WTC11 (cell line): ENCODE results near the gene OR5AU1. TPM values are rescaled to one million over a fixed set of nuclear protein-coding genes. Genes with fewer than 3 reads are reported as not detected.
A peak's percentile ranks its signal among the peaks of the same experiment; 100 is the strongest.

ENCODE experiments used
- ATAC-seq: fragments of 200-7000 bp; cut with Tn5 transposase; 2 replicates; pipeline ENCODE4 v1.10.0; 2021; ENCODE audit warnings: mild to moderate bottlenecking, moderate library complexity
- CTCF ChIA-PET: fragments of 300-600 bp; sonication (Branson Sonifier 250); formaldehyde crosslinking; loops from one replicate; lab custom pipeline; 2021; ENCODE audit warnings: antibody characterized with exemption; lab: Charles Lee
- POLR2A ChIA-PET: fragments of 350-600 bp; sonication (Branson Sonifier 250); formaldehyde crosslinking; loops from one replicate; lab custom pipeline; 2021; ENCODE audit warnings: antibody characterized with exemption; lab: Charles Lee
- DNase-seq: peaks from one replicate; pipeline ENCODE4 v3.0.0; 2021; ENCODE audit warnings: low spot score
- H3K27ac Mint-ChIP-seq: 2 replicates; pipeline ENCODE4 v1.8.0; 2021; ENCODE audit warnings: mixed read lengths
- H3K27me3 Mint-ChIP-seq: 2 replicates; pipeline ENCODE4 v1.8.0; 2021; ENCODE audit warnings: low read depth, mild to moderate bottlenecking, moderate library complexity, mixed read lengths
- H3K36me3 Mint-ChIP-seq: 2 replicates; pipeline ENCODE4 v1.8.0; 2021; ENCODE audit warnings: mixed read lengths
- H3K4me1 Mint-ChIP-seq: 2 replicates; pipeline ENCODE4 v1.8.0; 2022; ENCODE audit warnings: mixed read lengths
- H3K4me3 Mint-ChIP-seq: 2 replicates; pipeline ENCODE4 v1.8.0; 2021; ENCODE audit warnings: mild to moderate bottlenecking, moderate library complexity, mixed read lengths
- H3K9me3 Mint-ChIP-seq: 2 replicates; pipeline ENCODE4 v1.8.0; 2021; ENCODE audit warnings: mixed read lengths
- FOXJ3 ChIP-seq: sonication (generic); formaldehyde crosslinking; IDR thresholded peaks from 2 replicates; pipeline ENCODE4 v1.9.0; 2021; ENCODE audit warnings: missing genetic modification reagents, mild to moderate bottlenecking, borderline replicate concordance
- MYBL2 ChIP-seq: sonication (generic); formaldehyde crosslinking; IDR thresholded peaks from 2 replicates; pipeline ENCODE4 v1.8.1; 2023; ENCODE audit warnings: mild to moderate bottlenecking, moderate library complexity, missing genetic modification reagents
- PRRX2 ChIP-seq: fragments of 250-450 bp; sonication (Bioruptor Pico); IDR thresholded peaks from 2 replicates; pipeline ENCODE4 v1.8.0; 2021; ENCODE audit warnings: mild to moderate bottlenecking
- SMAD3 ChIP-seq: sonication (generic); formaldehyde crosslinking; IDR thresholded peaks from 2 replicates; pipeline ENCODE4 v1.8.0; 2022; ENCODE audit warnings: missing genetic modification reagents, mild to moderate bottlenecking, borderline replicate concordance
- ZBTB21 ChIP-seq: sonication (generic); formaldehyde crosslinking; IDR thresholded peaks from 2 replicates; pipeline ENCODE4 v1.8.1; 2023; ENCODE audit warnings: mild to moderate bottlenecking, missing genetic modification reagents, borderline replicate concordance
- ZNF317 ChIP-seq: sonication (generic); formaldehyde crosslinking; IDR thresholded peaks from 2 replicates; pipeline ENCODE4 v1.8.1; 2023; ENCODE audit warnings: low read depth, mild to moderate bottlenecking, moderate library complexity, missing genetic modification reagents, borderline replicate concordance
- ZNF416 ChIP-seq: fragments of 250-450 bp; sonication (Bioruptor Pico); IDR thresholded peaks from 2 replicates; pipeline ENCODE4 v1.9.0; 2021; ENCODE audit warnings: mild to moderate bottlenecking, inconsistent platforms
- total RNA-seq: library from RNA; stranded (reverse); gene quantifications from 3 replicates; pipeline ENCODE4 v1.2.3, GENCODE V29; 2021
- TF ChIP-seq, protein P1 (sequence below): sonication (generic); formaldehyde crosslinking; IDR thresholded peaks from 2 replicates; pipeline ENCODE4 v1.8.1; 2023; ENCODE audit warnings: mild to moderate bottlenecking, missing genetic modification reagents, borderline replicate concordance
- TF ChIP-seq, protein P2 (sequence below): sonication (generic); formaldehyde crosslinking; conservative IDR thresholded peaks from 2 replicates; pipeline ENCODE4 v1.8.1; 2023; ENCODE audit warnings: mild to moderate bottlenecking, low read depth, missing genetic modification reagents, moderate library complexity
- TF ChIP-seq, protein P3 (sequence below): sonication (generic); formaldehyde crosslinking; IDR thresholded peaks from 2 replicates; pipeline ENCODE4 v1.8.0; 2023; ENCODE audit warnings: mild to moderate bottlenecking, missing genetic modification reagents
- TF ChIP-seq, protein P4 (sequence below): sonication (generic); formaldehyde crosslinking; IDR thresholded peaks from 2 replicates; pipeline ENCODE4 v1.8.1; 2022; ENCODE audit warnings: low read depth, missing genetic modification reagents, borderline replicate concordance
- TF ChIP-seq, protein P5 (sequence below): sonication (generic); formaldehyde crosslinking; IDR thresholded peaks from 2 replicates; pipeline ENCODE4 v1.8.1; 2022; ENCODE audit warnings: mild to moderate bottlenecking, moderate library complexity, missing genetic modification reagents
- TF ChIP-seq, protein P6 (sequence below): fragments of 200-600 bp; IDR thresholded peaks from 2 replicates; pipeline ENCODE4 v1.8.0; 2022; ENCODE audit warnings: antibody characterized with exemption

The OR5AU1 gene
- total RNA-seq, 1 experiment from 2014 or later: not detected

DNA sequence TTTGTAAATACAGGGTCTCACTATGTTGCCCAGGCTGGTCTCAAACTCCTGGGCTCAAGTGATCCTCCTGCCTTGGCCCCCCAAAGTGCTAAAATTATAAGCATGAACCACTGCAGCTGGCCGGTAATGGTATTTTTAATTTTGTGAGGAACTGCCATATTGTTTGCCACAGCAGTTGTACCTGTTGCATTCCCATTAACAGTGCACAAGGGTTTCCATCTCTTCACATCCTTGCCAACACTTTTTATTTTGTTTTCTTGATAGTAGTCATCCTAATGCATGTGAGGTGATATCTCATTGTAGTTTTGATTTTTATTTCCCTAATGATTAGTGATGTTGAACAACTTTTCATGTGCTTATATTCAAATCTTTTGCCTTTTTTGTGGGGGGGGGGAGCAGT, 13.5 kb downstream of the OR5AU1 start:
- no peaks in the 10 kb centered on the region for H3K4me1 Mint-ChIP-seq
- no peak overlapping the region for H3K4me3 Mint-ChIP-seq
- ATAC-seq (no peak), DNase-seq (no peak)
- ChIA-PET POLR2A (no interaction called here), CTCF (no interaction called here)
- H3K27ac Mint-ChIP-seq: no peak overlapping the region
- TF ChIP-seq ZNF416: no peak
- TF ChIP-seq ZNF317 (CRISPR knock-in tag): no peak
- TF ChIP-seq, protein P1, sequence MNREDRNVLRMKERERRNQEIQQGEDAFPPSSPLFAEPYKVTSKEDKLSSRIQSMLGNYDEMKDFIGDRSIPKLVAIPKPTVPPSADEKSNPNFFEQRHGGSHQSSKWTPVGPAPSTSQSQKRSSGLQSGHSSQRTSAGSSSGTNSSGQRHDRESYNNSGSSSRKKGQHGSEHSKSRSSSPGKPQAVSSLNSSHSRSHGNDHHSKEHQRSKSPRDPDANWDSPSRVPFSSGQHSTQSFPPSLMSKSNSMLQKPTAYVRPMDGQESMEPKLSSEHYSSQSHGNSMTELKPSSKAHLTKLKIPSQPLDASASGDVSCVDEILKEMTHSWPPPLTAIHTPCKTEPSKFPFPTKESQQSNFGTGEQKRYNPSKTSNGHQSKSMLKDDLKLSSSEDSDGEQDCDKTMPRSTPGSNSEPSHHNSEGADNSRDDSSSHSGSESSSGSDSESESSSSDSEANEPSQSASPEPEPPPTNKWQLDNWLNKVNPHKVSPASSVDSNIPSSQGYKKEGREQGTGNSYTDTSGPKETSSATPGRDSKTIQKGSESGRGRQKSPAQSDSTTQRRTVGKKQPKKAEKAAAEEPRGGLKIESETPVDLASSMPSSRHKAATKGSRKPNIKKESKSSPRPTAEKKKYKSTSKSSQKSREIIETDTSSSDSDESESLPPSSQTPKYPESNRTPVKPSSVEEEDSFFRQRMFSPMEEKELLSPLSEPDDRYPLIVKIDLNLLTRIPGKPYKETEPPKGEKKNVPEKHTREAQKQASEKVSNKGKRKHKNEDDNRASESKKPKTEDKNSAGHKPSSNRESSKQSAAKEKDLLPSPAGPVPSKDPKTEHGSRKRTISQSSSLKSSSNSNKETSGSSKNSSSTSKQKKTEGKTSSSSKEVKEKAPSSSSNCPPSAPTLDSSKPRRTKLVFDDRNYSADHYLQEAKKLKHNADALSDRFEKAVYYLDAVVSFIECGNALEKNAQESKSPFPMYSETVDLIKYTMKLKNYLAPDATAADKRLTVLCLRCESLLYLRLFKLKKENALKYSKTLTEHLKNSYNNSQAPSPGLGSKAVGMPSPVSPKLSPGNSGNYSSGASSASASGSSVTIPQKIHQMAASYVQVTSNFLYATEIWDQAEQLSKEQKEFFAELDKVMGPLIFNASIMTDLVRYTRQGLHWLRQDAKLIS (CRISPR knock-in tag): no peak
- TF ChIP-seq, protein P2, sequence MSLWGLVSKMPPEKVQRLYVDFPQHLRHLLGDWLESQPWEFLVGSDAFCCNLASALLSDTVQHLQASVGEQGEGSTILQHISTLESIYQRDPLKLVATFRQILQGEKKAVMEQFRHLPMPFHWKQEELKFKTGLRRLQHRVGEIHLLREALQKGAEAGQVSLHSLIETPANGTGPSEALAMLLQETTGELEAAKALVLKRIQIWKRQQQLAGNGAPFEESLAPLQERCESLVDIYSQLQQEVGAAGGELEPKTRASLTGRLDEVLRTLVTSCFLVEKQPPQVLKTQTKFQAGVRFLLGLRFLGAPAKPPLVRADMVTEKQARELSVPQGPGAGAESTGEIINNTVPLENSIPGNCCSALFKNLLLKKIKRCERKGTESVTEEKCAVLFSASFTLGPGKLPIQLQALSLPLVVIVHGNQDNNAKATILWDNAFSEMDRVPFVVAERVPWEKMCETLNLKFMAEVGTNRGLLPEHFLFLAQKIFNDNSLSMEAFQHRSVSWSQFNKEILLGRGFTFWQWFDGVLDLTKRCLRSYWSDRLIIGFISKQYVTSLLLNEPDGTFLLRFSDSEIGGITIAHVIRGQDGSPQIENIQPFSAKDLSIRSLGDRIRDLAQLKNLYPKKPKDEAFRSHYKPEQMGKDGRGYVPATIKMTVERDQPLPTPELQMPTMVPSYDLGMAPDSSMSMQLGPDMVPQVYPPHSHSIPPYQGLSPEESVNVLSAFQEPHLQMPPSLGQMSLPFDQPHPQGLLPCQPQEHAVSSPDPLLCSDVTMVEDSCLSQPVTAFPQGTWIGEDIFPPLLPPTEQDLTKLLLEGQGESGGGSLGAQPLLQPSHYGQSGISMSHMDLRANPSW (CRISPR knock-in tag): no peak
- TF ChIP-seq, protein P3, sequence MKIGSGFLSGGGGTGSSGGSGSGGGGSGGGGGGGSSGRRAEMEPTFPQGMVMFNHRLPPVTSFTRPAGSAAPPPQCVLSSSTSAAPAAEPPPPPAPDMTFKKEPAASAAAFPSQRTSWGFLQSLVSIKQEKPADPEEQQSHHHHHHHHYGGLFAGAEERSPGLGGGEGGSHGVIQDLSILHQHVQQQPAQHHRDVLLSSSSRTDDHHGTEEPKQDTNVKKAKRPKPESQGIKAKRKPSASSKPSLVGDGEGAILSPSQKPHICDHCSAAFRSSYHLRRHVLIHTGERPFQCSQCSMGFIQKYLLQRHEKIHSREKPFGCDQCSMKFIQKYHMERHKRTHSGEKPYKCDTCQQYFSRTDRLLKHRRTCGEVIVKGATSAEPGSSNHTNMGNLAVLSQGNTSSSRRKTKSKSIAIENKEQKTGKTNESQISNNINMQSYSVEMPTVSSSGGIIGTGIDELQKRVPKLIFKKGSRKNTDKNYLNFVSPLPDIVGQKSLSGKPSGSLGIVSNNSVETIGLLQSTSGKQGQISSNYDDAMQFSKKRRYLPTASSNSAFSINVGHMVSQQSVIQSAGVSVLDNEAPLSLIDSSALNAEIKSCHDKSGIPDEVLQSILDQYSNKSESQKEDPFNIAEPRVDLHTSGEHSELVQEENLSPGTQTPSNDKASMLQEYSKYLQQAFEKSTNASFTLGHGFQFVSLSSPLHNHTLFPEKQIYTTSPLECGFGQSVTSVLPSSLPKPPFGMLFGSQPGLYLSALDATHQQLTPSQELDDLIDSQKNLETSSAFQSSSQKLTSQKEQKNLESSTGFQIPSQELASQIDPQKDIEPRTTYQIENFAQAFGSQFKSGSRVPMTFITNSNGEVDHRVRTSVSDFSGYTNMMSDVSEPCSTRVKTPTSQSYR (CRISPR knock-in tag): no peak
- TF ChIP-seq FOXJ3: no peak
- TF ChIP-seq ZBTB21 (CRISPR knock-in tag): no peak
- TF ChIP-seq PRRX2: no peak
- TF ChIP-seq, protein P4, sequence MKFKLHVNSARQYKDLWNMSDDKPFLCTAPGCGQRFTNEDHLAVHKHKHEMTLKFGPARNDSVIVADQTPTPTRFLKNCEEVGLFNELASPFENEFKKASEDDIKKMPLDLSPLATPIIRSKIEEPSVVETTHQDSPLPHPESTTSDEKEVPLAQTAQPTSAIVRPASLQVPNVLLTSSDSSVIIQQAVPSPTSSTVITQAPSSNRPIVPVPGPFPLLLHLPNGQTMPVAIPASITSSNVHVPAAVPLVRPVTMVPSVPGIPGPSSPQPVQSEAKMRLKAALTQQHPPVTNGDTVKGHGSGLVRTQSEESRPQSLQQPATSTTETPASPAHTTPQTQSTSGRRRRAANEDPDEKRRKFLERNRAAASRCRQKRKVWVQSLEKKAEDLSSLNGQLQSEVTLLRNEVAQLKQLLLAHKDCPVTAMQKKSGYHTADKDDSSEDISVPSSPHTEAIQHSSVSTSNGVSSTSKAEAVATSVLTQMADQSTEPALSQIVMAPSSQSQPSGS: no peak
- TF ChIP-seq, protein P5, sequence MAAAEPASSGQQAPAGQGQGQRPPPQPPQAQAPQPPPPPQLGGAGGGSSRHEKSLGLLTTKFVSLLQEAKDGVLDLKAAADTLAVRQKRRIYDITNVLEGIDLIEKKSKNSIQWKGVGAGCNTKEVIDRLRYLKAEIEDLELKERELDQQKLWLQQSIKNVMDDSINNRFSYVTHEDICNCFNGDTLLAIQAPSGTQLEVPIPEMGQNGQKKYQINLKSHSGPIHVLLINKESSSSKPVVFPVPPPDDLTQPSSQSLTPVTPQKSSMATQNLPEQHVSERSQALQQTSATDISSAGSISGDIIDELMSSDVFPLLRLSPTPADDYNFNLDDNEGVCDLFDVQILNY (CRISPR knock-in tag): no peak
- no peak for TF ChIP-seq SMAD3 (CRISPR knock-in tag)
- no peak for TF ChIP-seq MYBL2 (CRISPR knock-in tag)
- H3K36me3 Mint-ChIP-seq: peaks cover 9% of the 10 kb centered on the region
- peaks cover 23% of the 10 kb centered on the region for H3K9me3 Mint-ChIP-seq
- H3K27me3 Mint-ChIP-seq: peaks cover 6% of the 10 kb centered on the region; the same call in 1 of the 2 replicates

DNA sequence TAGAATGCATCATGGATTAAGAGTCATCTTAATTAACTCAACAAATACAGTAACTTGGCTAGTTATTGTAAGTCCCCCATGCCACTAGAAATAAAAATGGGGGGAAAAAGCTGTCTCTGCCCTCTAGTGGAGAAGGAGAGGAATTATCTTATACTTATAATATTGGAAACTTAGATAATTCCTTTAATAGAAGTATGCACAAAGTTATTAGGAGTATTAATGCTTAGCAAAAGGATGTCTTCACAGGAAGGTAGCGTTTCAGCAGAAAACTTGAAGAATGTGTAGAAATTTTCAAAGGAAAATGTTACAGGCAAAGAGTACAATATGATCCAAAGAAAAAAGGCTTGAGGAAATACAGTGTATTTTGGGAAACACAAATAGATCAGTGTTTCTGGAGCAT, 19.8 kb downstream of the OR5AU1 start:
- H3K27me3 Mint-ChIP-seq: no peaks in the 10 kb centered on the region
- ATAC-seq (no peak), DNase-seq (no peak)
- no peak overlapping the region for H3K27ac Mint-ChIP-seq
- POLR2A ChIA-PET: no interaction called here
- no peaks in the 10 kb centered on the region for H3K36me3 Mint-ChIP-seq
- peaks cover 24% of the 10 kb centered on the region for H3K4me1 Mint-ChIP-seq
- TF ChIP-seq, protein P5 (CRISPR knock-in tag): no peak
- TF ChIP-seq, protein P6, sequence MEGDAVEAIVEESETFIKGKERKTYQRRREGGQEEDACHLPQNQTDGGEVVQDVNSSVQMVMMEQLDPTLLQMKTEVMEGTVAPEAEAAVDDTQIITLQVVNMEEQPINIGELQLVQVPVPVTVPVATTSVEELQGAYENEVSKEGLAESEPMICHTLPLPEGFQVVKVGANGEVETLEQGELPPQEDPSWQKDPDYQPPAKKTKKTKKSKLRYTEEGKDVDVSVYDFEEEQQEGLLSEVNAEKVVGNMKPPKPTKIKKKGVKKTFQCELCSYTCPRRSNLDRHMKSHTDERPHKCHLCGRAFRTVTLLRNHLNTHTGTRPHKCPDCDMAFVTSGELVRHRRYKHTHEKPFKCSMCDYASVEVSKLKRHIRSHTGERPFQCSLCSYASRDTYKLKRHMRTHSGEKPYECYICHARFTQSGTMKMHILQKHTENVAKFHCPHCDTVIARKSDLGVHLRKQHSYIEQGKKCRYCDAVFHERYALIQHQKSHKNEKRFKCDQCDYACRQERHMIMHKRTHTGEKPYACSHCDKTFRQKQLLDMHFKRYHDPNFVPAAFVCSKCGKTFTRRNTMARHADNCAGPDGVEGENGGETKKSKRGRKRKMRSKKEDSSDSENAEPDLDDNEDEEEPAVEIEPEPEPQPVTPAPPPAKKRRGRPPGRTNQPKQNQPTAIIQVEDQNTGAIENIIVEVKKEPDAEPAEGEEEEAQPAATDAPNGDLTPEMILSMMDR: peak; percentile 41
- peaks cover 15% of the 10 kb centered on the region for H3K9me3 Mint-ChIP-seq
- CTCF ChIA-PET: interaction anchor here (0.8 to 2.1 kb wide), 16 partner anchors 9 to 121 kb away, joined by 3 to 13 read pairs (median 5); partner anchors contain the start of genes ARHGEF40 and OR5AU1
- H3K4me3 Mint-ChIP-seq: no peak overlapping the region
